Retinal pigment epithelial cell (primary cell): ENCODE measurements around the gene CDK5RAP2.

Experiments used
- DNase-seq: peaks from one replicate; pipeline ENCODE4 v3.0.0-alpha.2; 2010; ENCODE audit warnings: low read depth
- H3K4me3 ChIP-seq: 2 replicates; pipeline ENCODE4 v1.5.1; 2011; ENCODE audit warnings: mild to moderate bottlenecking, low read length, control low read depth, moderate library complexity
- CTCF ChIP-seq: conservative IDR thresholded peaks from 2 replicates; pipeline ENCODE4 v1.5.1; 2011; ENCODE audit warnings: low read depth, low read length, control low read depth, inconsistent platforms

Gene CDK5RAP2

GRCh38 chr9:120350596-120350995 lies 229.4 kb downstream of the CDK5RAP2 start:
- no peak for TF ChIP-seq CTCF
- DNase-seq: no peak
- H3K4me3 ChIP-seq: no peak overlapping the region

GRCh38 chr9:120348951-120349429 lies 231.0 kb downstream of the CDK5RAP2 start:
- TF ChIP-seq CTCF: peak; percentile 72
- no peak for DNase-seq
- H3K4me3 ChIP-seq: peak overlapping the region; percentile 3

GRCh38 chr9:120345379-120345778 lies 234.6 kb downstream of the CDK5RAP2 start:
- no peak overlapping the region for H3K4me3 ChIP-seq
- no peak for DNase-seq
- TF ChIP-seq CTCF: no peak

- no peak for TF ChIP-seq CTCF
- no peak for DNase-seq
- no peak overlapping the region for H3K4me3 ChIP-seq
Observed at GRCh38 chr9:120344230-120344629, 235.7 kb downstream of the CDK5RAP2 start.

GRCh38 chr9:120343416-120343815 lies 236.6 kb downstream of the CDK5RAP2 start:
- DNase-seq: no peak
- TF ChIP-seq CTCF: no peak
- H3K4me3 ChIP-seq: no peak overlapping the region
